ENCODE data around the gene STK11. TPM values are rescaled to one million over a fixed set of nuclear protein-coding genes. Genes with fewer than 3 reads are reported as not detected.

Gene STK11
- total and polyA plus RNA-seq, 2 experiments from 2014 or later: 122 to 180 TPM

GRCh38 chr19:1216756-1217155 lies 11.2 kb downstream of the STK11 start:
- DNase-seq (ENCODE audit: low read depth in 1 of 2, low spot score in 1 of 2): no peak
- H3K36me3 ChIP-seq: peaks cover 3% of the 10 kb centered on the region
- H3K27ac ChIP-seq: peak overlapping the region; percentile 54
- no peaks in the 10 kb centered on the region for H3K9me3 ChIP-seq (ENCODE audit: low read depth)
- H3K27me3 ChIP-seq: no peaks in the 10 kb centered on the region
- no peak overlapping the region for H3K4me3 ChIP-seq
- TF ChIP-seq CTCF (IDR thresholded peaks at IDR 0.05; ENCODE audit: low read depth, low read length): no peak
- H3K4me1 ChIP-seq (ENCODE audit: low read depth): peaks cover 35% of the 10 kb centered on the region

GRCh38 chr19:1217366-1217765 lies 11.8 kb downstream of the STK11 start:
- Histone ChIP-seq H3K4me3 (no peak overlapping the region), H3K4me1 (ENCODE audit: low read depth) (peaks cover 35% of the 10 kb centered on the region), H3K9me3 (ENCODE audit: low read depth) (no peaks in the 10 kb centered on the region), H3K36me3 (peaks cover 3% of the 10 kb centered on the region), H3K27me3 (no peaks in the 10 kb centered on the region), H3K27ac (peak overlapping the region; percentile 54)
- TF ChIP-seq CTCF (IDR thresholded peaks at IDR 0.05; ENCODE audit: low read depth, low read length): no peak
- no peak for DNase-seq (ENCODE audit: low read depth in 1 of 2, low spot score in 1 of 2)

- TF ChIP-seq CTCF (IDR thresholded peaks at IDR 0.05; ENCODE audit: low read depth, low read length): no peak
- Histone ChIP-seq H3K27ac (peak overlapping the region; percentile 0), H3K36me3 (peaks cover 3% of the 10 kb centered on the region)
Observed at GRCh38 chr19:1218751-1219567, 13.4 kb downstream of the STK11 start.

GRCh38 chr19:1219786-1220476 lies 14.4 kb downstream of the STK11 start:
- H3K36me3 ChIP-seq: peaks cover 8% of the 10 kb centered on the region

More at GRCh38 chr19:1218751-1219567, 13.4 kb downstream of the STK11 start:
- Histone ChIP-seq H3K9me3 (ENCODE audit: low read depth) (no peaks in the 10 kb centered on the region), H3K27me3 (no peaks in the 10 kb centered on the region), H3K4me1 (ENCODE audit: low read depth) (peaks cover 27% of the 10 kb centered on the region), H3K4me3 (no peak overlapping the region)
- no peak for DNase-seq (ENCODE audit: low read depth in 1 of 2, low spot score in 1 of 2)

GRCh38 chr19:1220477-1220930 lies 14.9 kb downstream of the STK11 start:
- H3K4me3 ChIP-seq: no peak overlapping the region
- H3K9me3 ChIP-seq (ENCODE audit: low read depth): no peaks in the 10 kb centered on the region
- no peaks in the 10 kb centered on the region for H3K27me3 ChIP-seq
- H3K4me1 ChIP-seq (ENCODE audit: low read depth): peaks cover 12% of the 10 kb centered on the region
- H3K27ac ChIP-seq: no peak overlapping the region
- TF ChIP-seq CTCF (IDR thresholded peaks at IDR 0.05; ENCODE audit: low read depth, low read length): peak; percentile 3
- H3K36me3 ChIP-seq: peaks cover 8% of the 10 kb centered on the region
- DNase-seq (ENCODE audit: low read depth in 1 of 2, low spot score in 1 of 2): no peak

More at GRCh38 chr19:1219786-1220476, 14.4 kb downstream of the STK11 start:
- peaks cover 17% of the 10 kb centered on the region for H3K4me1 ChIP-seq (ENCODE audit: low read depth)
- no peaks in the 10 kb centered on the region for H3K27me3 ChIP-seq
- DNase-seq (ENCODE audit: low read depth in 1 of 2, low spot score in 1 of 2): no peak
- H3K4me3 ChIP-seq: no peak overlapping the region
- no peak for TF ChIP-seq CTCF (IDR thresholded peaks at IDR 0.05; ENCODE audit: low read depth, low read length)
- H3K9me3 ChIP-seq (ENCODE audit: low read depth): no peaks in the 10 kb centered on the region
- no peak overlapping the region for H3K27ac ChIP-seq
